Stimulated activated CD8-positive, alpha-beta memory T cell treated with anti-CD3 and anti-CD28 coated beads, Interleukin-12 subunit alpha, Interleukin-12 subunit beta, amount 100 ng/mL, for 24 hours (primary cell): Measurements from ENCODE around the gene CRTAP.
"Not testable (repeated sequence)": the region's sequence is repeated elsewhere in the genome, so short reads cannot be mapped to it uniquely, and the experiment has no call there.

Source experiments
- DNase-seq: peaks from one replicate; pipeline ENCODE4 v3.0.0-alpha.2; 2020; ENCODE audit errors: extremely low read depth

The CRTAP gene

GRCh38 chr3:33141006-33141405 lies 27.2 kb downstream of the CRTAP start:
- DNase-seq, result no peak

GRCh38 chr3:33144433-33144832 lies 30.6 kb downstream of the CRTAP start:
- DNase-seq, result no peak

DNA sequence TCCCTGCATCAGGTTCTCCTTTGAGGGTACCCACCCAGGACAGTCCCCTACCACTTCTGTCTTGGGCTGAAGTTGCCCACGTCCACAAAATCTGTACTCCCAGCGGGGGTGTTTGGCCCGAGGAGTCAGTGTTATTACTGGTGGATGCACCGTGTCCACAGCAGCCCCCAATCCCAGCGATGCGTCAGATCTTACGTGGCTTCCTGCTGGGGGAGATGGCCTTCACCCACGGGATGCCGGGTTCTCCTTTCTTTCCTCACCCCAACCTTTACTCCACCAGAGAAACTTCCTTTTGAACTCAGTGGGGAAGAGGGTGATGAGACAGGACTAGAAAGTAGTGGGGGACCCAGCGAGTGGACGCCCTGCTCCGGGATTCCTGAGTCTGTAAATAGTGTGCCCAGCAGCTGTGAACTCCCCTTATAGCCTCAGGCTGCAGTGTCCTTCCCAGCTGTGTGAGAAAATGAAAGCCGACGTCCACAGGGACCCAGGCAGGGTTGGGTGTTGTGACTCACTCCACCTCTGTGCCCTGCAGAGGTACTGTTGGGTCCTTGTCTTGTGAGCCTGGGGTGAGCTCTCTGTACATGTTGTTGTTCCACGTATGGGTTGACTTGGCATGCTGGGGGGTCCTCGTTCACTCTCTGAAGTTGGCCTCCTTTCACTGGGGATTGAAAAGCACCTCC lies 31.5 kb downstream of the CRTAP start:
- DNase-seq, result no peak

GRCh38 chr3:33145901-33146580 lies 32.2 kb downstream of the CRTAP start:
- DNase-seq, result no peak

GRCh38 chr3:33146791-33147445 lies 33.1 kb downstream of the CRTAP start:
- no peak for DNase-seq

DNA sequence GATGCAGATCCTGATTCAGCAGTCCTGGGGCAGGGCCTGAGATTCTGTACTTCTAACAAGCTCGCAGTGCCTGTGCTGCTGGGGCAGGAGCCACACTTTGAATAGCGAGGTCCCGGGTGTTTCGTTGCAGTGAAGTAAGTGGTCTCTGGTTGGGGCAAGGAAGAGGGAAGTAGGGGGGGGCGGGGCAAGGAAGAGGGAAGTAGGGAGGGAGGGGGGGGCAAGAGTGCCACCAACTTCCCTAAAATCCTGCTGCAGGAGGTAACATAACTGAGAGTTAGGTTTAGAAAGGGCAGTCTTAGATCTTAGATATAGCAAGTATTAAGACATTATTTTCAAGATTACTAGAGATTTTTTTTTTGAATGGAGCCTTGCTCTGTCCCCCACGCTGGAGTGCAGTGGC lies 35.5 kb downstream of the CRTAP start:
- no peak for DNase-seq

- DNase-seq, result no peak
Observed at GRCh38 chr3:33152363-33153360, 38.8 kb downstream of the CRTAP start.

DNA sequence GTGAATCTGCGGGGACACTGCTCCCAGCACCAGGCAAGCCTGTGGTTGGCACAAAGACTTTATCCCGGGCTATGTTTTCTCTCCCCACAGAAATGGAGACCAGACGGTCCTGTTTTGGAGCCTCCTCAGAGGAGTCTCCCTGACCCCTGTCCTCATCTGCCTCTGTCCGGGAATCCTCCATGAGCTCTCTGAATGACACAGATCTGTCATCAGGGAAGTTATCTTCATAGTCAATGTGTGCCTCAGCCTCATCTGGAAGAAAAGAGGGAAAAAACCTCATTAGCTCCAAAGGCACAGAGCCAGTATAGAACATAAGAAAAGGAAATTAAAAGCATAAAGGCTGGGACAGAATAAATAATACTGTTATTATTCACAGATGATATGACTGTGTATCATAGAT lies 40.0 kb downstream of the CRTAP start:
- DNase-seq, result no peak

DNA sequence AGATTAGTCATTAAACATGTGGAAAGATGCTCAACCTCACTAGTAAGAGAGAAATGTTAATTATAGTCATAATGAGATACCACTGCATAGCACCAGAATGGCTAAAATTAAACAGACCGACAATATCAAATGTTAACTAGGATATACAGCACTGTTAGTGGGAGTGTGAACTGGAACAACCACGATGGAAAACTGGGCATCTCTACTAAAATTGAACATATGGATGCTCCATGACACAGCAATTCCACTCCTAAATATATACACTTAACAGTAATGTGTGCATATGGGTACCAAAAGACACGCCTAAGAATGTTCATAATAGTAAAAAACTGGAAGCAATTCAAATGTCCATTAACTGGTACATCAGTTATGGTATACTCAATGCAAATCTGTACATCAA lies 41.5 kb downstream of the CRTAP start:
- DNase-seq, result no peak

DNA sequence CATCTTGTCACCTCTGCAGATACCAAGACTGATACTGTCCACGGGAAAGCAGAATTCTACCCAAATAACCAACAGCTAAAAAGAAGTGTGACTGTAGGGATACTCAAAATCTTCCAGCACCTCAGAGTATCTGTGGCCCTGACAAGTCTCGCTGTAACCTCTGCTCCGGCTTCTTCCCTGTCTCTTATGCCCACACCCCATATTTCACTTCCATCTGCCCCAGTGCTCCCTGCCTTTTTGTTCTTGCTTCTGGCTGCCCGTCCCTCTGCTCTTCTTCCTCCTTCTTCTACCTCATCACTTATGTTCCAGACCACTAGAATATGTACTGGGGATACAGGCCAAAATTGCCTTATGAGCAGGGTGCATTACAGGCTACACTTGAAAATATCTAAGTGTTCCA lies 45.4 kb downstream of the CRTAP start:
- no peak for DNase-seq

DNA sequence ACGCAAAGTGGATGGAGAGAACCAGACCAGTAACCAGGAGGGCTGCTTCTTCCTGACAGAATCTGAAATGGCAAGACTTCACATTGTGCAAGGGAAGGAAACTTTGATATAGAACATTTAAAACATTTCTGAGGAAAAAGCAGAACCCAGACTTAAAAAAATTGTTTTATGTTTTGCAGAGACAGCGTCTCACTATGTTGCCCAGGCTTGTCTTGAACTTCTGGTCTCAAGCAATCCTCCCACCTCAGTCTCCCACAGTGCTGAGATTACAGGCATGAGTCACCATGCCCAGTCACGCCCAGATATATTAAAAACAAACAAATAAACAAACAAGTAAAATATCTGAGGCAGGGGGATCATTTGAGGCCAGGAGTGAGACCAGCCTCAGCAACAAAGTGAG lies 46.2 kb downstream of the CRTAP start:
- DNase-seq, result no peak

GRCh38 chr3:33162621-33163020 lies 48.8 kb downstream of the CRTAP start:
- DNase-seq, result not testable (repeated sequence)

- no peak for DNase-seq
Observed at GRCh38 chr3:33165372-33165771, 51.6 kb downstream of the CRTAP start.

- DNase-seq, result no peak
Observed at GRCh38 chr3:33166095-33166494, 52.3 kb downstream of the CRTAP start.

GRCh38 chr3:33167284-33167683 lies 53.5 kb downstream of the CRTAP start:
- no peak for DNase-seq

DNA sequence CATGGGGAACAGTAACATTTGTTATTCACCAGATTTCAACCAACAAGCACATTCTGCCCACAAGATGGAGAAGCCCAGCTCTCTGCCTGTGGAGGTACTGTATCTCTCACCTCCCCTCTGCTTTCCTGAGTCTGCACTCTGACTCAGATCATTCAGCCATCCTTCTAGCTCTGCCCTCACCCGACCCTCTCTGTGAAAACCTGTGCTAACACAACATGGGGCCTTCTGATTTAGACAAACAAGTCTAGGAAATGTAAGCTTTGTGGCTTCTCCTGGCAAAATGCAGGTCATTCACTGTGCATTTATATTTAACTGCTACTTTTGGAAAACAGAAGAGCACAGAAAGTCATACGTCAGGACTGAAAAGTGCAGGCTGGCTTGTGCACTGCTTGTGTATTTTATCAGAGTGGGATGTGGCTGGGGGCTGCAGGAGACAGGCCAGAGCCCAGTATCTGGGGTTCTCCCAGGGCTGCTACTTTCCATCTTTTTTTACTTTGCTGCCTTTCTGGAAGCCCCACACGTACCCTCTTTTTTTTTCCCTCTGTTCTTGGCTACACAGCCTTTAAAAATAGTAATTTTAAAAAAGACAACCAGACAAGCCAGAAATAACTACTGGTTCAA lies 54.0 kb downstream of the CRTAP start:
- no peak for DNase-seq

- no peak for DNase-seq
Observed at GRCh38 chr3:33170531-33170930, 56.7 kb downstream of the CRTAP start.

- no peak for DNase-seq
Observed at GRCh38 chr3:33171580-33171979, 57.8 kb downstream of the CRTAP start.

DNA sequence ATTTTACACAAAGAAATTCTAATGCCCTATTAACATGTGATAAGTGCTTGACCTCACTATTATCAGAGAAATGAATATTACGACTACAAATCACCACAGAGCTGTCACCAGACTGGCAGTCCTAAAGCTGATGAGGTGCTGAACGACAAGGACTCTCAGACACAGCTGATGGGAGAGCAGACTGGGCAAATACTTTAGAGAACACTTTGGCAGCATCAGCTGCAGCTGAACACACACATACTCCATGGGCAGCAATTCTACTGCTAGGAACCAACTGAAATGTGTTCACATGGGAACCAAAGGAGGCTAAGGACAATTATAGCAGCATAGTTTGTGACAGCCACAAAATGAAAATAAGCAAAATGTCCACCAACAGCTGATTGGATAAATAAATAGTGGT lies 59.3 kb downstream of the CRTAP start:
- no peak for DNase-seq

- DNase-seq, result no peak
Observed at GRCh38 chr3:33173672-33174071, 59.9 kb downstream of the CRTAP start.

DNA sequence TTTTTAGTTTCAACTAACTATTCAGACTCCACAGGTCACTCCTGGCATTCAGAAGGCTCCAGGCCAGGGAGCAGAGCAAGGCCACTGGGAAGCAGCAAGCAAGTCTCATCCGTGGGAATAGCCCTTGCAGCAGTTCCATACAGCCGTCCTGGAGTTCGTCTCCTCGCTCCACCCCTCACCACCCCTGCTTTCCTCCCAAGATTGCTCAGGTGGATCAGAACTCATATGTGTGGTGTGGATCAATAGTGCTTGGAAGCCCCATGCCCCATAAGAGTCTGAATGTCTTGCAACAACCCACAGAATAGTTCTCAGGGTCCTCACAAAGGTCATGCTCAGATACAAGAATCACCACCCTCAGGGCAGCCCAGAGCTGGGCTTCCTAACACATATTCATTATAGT lies 60.3 kb downstream of the CRTAP start:
- DNase-seq, result no peak
